Gastroesophageal sphincter (tissue), 3 donors: ENCODE results near the gene SORD.
"Not testable (repeated sequence)": the region's sequence is repeated elsewhere in the genome, so short reads cannot be mapped to it uniquely, and the experiment has no call there.

ENCODE experiments used
- CTCF ChIP-seq, 4 experiments: fragments of 200-600 bp in 2 of 4; fragments of 450-650 bp in 2 of 4; sonication (generic) in 1 of 4; IDR thresholded peaks; one replicate each; pipeline ENCODE4 v1.5.1; 2017 to 2019; ENCODE audit warnings: antibody characterized with exemption in 4 of 4, mild to moderate bottlenecking in 2 of 4, moderate library complexity in 2 of 4
- POLR2A ChIP-seq, 2 donors: fragments of 450-650 bp; IDR thresholded peaks; one replicate each; pipeline ENCODE4 v1.6.1; 2017; ENCODE audit warnings: antibody characterized with exemption in 2 of 2, mild to moderate bottlenecking in 2 of 2, moderate library complexity in 1 of 2

- TF ChIP-seq CTCF, POLR2A (IDR thresholded peaks at IDR 0.05): not testable (repeated sequence)
Measured at GRCh38 chr15:44979617-44980339, 43.2 kb upstream of the SORD start.
